ENCODE results near the gene KRTAP10-2. TPM values are rescaled to one million over a fixed set of nuclear protein-coding genes. Genes with fewer than 3 reads are reported as not detected.
"Not testable (repeated sequence)": the region's sequence is repeated elsewhere in the genome, so short reads cannot be mapped to it uniquely, and the experiment has no call there.

KRTAP10-2 gene
- total RNA-seq, 1 experiment from 2014 or later = not detected

DNA sequence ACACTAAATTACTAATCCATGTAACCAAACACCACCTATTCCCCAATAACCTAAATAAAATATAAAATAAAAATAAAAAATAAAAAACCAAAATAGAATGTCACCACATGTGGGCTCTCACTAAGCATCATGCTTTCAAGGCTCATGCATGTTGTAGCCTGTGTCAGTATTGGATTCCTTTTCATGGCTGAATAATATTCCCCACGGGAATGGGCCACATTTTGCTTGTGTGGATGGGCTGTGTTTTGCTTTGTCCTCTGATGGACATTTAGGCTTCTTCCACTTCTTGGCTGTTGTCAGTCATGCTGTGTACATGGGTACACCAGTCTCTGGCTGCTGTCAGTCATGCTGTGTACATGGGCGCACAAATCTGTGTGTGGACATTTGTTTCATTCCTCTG lies 37.8 kb upstream of the KRTAP10-2 start:
- DNase-seq (ENCODE audit: low read depth, low spot score) = no peak
- in situ Hi-C loops (cut with HindIII; ENCODE audit: low pct_unique_long_range_greater_than_20kb, low sequenced_read_pairs) = no loop called here

DNA sequence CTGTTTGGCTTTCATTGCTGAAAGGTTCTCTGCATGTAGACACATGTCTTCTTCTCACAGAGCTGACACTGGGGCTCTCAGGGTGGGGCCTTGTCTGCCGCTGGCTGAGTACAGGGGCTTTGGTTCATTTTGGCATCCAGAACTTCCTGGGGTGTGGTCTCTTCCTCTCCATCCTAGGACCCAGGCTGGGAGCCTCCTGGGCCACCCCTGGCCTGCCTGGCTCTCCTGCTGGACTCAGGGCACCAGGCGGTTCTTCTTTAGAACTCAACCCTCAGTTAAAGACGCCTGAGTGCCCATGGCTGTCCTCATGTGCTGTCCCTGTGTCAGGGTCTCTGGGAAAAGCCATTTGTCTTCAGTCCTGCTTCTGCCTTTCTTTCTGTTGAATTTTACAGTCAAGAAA lies 34.6 kb upstream of the KRTAP10-2 start:
- in situ Hi-C loops (cut with HindIII; ENCODE audit: low pct_unique_long_range_greater_than_20kb, low sequenced_read_pairs) = no loop called here
- DNase-seq (ENCODE audit: low read depth, low spot score) = no peak

DNA sequence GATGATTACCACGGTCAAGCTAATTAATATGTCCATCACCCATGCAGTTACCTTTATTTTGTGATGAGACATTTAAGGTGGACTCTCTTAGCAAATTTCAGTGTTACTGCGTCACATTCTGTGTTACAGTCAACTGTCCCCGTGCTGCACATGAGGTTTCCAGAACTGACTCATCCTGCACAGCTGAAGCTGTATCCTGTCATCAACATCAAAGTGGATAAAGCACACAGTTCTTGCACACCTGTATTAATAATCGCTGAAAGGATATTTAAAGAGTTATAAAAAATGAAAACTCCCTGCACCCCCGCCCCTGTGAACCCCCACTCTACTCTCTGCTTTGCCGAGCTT lies 32.5 kb upstream of the KRTAP10-2 start:
- DNase-seq (ENCODE audit: low read depth, low spot score) = no peak
- in situ Hi-C loops (cut with HindIII; ENCODE audit: low pct_unique_long_range_greater_than_20kb, low sequenced_read_pairs) = no loop called here

DNA sequence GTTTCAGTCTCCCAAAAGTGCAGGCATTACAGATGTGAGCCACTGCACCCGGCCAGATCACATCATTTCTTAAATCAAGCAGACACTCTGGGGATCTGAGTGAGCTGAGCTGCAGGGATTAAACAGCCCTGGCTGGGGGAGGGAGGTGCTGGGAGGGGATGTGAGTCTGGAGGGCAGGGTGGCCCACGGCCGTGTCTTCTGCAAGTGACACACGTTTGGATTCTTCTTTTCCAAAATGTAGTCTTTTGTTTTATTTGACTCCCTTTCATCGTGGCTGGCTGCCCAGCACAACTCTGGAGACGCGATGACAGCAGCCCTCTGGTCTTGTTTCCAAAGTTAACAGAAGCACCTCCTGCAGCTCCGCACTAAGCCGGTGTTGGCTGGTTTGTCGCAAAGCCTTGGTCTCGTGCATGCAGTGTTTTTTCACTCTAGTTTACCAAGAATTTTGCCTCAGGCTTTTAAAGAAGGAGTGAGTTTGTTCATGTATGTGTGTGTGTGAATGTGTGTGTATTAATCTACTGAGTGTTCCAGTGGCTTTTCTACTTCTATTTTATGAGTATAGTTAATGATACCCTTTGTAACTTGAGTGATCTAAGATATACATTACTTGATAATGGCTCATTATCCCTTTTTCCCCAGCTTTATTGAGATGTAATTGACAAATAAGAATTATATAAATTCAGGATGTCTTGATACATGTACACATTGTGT lies 31.9 kb upstream of the KRTAP10-2 start:
- DNase-seq (ENCODE audit: low read depth, low spot score) = no peak
- in situ Hi-C loops (cut with HindIII; ENCODE audit: low pct_unique_long_range_greater_than_20kb, low sequenced_read_pairs) = no loop called here

DNA sequence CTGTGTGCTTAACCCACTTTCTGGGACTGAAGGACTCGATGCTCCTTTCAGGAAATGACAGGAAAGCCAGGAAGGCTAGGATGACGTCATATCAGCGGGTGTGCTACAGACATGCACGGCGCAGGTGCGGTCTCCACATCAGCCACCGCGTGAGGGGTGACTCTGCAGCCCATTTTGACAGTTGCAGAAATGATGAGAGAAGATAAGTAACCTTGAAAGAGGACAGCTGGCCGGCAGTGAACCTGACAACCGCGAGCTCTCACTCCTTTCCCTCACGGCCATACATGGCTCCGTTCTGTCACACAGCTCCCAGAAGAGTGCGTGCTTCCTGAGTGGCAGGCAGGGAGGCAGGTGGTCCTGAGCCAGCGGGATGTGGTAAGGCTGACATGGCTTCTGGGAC lies 30.8 kb upstream of the KRTAP10-2 start:
- no peak for DNase-seq (ENCODE audit: low read depth, low spot score)
- in situ Hi-C loops (cut with HindIII; ENCODE audit: low pct_unique_long_range_greater_than_20kb, low sequenced_read_pairs) = no loop called here

DNA sequence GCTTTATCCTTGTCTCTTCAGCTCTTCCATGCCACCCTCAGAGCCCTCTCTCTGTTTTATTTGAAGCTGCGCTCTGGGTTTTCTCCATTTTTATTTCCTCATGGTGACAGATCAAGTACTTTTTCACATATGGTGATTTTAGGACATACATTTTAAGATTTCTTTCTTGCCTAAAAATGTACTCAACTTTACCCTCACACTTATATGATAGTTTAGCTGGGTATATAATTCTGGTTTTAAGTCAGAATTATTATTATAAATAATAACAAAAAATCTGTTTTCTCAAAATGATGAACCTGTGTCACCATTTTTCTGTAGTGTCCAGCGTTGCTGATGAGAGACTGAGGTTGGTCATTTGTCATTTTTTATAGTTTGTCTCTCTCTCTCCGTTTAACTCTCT lies 29.9 kb upstream of the KRTAP10-2 start:
- no peak for DNase-seq (ENCODE audit: low read depth, low spot score)
- in situ Hi-C loops (cut with HindIII; ENCODE audit: low pct_unique_long_range_greater_than_20kb, low sequenced_read_pairs) = no loop called here

DNA sequence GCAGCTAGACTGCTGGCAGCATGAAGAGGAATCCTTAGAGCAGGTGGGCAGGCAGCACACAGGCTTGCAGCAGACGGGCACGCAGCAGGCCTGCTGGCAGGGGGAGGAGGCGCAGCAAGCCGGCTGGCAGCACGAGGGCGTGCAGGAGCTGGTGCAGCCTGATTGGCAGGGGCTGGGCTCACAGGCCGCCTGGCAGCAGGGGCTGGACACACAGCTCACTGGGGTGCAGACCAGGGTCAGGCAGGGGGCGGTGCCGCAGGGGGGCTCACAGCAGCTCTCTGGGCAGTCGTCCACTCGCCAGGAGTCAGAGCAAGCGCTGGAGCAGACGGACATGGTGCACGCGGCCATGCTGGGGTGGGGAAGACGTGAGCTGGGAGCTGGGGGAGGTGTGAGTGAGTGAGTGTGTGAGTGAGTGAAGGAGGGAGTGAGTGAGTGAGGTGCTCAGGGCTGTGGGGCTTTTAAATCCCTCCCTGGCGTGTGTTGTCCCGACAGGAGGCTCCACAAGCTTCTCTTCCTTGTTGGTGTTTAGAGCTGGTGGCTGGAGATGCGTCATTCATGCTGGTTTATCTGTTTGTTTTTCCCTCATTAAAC lies 29.0 kb upstream of the KRTAP10-2 start, which contains the start of gene KRTAP10-5:
KRTAP10-5 (minus strand) TSS at position 374 of the 591 bp plus-strand sequence; CDS start at position 348, 26 bp downstream.
- DNase-seq (ENCODE audit: low read depth, low spot score); in situ Hi-C loops (cut with HindIII; ENCODE audit: low pct_unique_long_range_greater_than_20kb, low sequenced_read_pairs): not testable (repeated sequence)

DNA sequence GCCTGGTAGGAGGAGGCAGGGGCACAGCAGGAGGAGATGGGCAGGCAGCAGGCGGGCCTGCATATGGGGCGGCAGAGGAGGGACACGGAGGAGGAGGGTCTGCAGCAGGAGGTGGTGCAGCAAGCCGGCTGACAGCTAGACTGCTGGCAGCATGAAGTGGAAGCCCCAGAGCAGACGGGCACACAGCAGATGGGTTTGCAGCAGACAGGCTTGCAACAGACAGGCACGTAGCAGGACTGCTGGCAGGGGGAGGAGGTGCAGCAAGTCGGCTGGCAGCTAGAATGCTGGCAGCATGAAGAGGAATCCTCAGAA lies 28.5 kb upstream of the KRTAP10-2 start:
- no peak for DNase-seq (ENCODE audit: low read depth, low spot score)
- in situ Hi-C loops (cut with HindIII; ENCODE audit: low pct_unique_long_range_greater_than_20kb, low sequenced_read_pairs) = no loop called here

DNA sequence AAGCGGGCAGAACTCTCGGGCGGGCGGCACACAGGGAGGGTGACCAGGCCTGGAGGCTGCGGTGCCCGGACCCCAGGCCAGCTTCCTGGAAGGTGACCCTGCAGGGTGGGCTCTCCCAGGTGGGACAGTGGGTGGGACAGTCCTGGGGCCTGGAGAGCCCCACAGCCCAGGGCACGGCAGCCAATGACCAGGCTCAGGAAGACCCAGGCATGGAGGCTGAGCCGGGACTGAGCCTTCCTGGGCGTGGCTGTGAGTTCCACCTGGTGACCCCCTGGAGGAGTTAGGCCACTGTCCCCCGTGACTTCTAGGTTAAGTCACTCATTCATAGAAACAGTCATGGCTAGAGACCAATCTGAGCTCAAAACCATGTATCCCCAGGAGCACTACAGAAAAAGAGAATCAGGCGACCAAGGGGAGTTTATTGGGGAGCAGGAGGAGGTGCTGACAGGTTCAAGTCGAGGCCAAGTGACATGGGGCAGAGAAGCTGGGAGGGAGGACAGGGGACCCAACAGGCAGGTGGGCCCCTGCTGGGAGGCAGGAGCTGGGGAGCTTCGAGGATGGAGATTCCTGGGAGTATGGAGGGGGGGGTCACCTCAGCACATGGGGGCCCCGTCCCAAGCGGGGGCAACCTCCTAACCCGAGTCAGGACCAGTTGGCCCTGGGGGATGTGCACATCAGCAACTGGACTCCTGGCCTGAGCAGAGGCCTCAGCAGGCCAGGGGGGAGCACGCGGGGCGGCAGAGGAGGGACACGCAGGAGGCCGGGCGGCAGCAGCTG lies 27.9 kb upstream of the KRTAP10-2 start:
- DNase-seq (ENCODE audit: low read depth, low spot score) = no peak
- in situ Hi-C loops (cut with HindIII; ENCODE audit: low pct_unique_long_range_greater_than_20kb, low sequenced_read_pairs) = no loop called here

DNA sequence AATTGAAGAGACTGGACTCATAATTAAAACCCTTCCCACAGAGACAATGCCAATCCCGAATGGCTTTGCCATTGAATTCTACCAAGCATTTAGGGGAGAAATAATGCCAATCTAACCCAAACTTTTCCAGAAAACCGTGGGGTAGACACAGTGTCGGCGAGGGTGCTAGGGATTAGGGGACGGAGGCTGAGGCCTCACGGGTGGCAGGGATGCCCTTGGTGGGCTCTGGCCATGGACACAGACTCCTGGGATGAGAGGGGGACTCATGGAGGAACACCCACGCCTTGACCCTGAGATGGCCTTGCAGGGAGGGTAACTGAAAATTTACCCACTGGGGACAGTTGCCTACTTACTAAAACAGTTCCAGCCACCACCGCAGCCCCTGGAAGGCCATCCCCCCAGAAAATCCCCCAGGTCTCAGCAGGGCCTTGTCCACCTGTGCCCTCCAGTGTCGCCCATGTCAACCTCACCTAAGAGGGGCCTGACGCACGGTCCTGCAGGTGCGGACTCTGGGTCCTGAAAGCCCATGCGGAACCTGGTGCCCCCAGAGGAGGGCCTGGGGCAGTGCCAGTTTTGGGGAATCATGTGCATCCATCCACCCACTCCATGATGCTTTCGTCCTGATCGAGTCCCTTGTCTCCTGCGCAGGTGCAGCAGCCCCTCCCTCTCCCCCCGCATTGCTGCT lies 27.2 kb upstream of the KRTAP10-2 start:
- DNase-seq (ENCODE audit: low read depth, low spot score) = no peak
- in situ Hi-C loops (cut with HindIII; ENCODE audit: low pct_unique_long_range_greater_than_20kb, low sequenced_read_pairs) = no loop called here

DNA sequence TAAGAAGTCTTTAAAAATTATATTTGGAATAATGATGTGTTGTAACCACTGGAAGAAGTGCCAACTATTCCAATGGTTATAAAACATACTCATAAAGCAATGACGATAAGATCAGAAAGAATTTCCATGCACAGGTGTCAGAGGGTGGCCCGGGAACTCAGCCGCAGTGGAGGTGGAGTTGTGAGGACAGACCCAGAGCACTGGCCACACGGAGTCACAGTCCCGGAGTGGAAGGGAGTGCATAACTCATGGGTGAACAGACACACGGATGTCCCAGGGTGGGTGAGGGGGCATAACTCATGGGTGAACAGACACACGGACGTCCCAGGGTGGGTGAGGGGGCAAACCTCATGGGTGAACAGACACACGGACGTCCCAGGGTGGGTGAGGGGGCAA lies 24.7 kb upstream of the KRTAP10-2 start:
- no peak for DNase-seq (ENCODE audit: low read depth, low spot score)
- in situ Hi-C loops (cut with HindIII; ENCODE audit: low pct_unique_long_range_greater_than_20kb, low sequenced_read_pairs) = no loop called here

DNA sequence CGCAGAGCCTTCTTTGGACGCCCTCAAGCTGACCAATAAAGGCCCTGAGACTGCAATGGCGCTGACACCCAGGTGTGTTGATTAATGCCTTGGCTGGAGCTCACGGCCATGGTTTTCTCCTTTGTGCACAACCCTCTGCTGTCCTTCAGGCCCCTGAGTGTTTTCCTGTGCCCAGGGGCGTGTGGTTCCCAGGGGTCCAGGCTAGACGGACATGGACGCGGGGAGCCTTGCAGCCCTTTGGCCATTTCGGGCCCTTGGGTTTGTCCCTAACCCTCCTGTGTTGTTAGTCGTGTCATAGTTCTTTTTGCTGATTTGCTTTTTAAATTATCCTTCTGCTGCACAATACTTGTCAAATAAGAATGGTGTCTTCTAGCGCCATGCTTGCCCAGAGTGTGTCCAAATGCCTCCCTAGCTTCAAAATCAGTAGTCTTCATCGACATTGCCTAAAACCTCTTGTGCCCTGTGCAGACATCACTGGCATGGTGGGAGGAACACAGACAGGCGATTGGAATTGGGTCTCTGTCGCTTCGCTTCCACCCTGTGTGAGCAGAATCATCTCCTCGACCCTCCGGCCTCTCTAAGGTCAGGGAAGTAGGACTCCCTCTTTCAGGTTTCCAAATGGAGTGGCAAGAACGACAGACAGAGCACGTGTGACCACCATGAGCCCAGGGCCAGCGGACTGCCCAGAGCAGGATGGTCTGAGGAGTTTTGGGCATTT lies 24.2 kb upstream of the KRTAP10-2 start:
- DNase-seq (ENCODE audit: low read depth, low spot score) = no peak
- in situ Hi-C loops (cut with HindIII; ENCODE audit: low pct_unique_long_range_greater_than_20kb, low sequenced_read_pairs) = no loop called here

DNA sequence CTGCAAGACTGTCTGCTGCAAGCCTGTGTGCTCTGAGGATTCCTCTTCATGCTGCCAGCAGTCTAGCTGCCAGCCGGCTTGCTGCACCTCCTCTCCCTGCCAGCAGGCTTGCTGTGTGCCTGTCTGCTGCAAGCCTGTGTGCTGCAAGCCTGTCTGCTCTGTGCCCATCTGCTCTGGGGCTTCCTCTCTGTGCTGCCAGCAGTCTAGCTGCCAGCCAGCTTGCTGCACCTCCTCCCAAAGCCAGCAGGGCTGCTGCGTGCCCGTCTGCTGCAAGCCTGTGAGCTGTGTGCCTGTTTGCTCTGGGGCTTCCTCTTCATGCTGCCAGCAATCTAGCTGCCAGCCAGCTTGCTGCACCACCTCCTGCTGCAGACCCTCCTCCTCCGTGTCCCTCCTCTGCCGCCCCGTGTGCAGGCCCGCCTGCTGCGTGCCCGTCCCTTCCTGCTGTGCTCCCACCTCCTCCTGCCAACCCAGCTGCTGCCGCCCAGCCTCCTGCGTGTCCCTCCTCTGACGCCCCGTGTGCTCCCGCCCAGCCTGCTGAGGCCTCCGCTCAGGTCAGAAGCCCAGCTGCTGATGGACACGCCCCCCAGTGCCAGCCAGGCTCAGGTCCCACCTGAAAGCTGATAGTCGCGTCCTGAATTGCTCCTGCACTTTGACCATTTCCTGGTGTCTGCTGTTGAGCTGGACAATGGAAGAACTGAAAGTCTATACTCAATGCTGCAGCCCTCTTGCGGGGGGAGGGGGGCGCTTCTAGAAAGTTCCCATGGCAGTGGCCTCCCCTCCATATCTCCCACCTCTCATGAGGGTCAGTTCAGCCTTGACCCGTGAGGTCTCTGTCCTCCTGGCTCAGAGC lies 23.4 kb upstream of the KRTAP10-2 start:
- no peak for DNase-seq (ENCODE audit: low read depth, low spot score)
- in situ Hi-C loops (cut with HindIII; ENCODE audit: low pct_unique_long_range_greater_than_20kb, low sequenced_read_pairs) = no loop called here

DNA sequence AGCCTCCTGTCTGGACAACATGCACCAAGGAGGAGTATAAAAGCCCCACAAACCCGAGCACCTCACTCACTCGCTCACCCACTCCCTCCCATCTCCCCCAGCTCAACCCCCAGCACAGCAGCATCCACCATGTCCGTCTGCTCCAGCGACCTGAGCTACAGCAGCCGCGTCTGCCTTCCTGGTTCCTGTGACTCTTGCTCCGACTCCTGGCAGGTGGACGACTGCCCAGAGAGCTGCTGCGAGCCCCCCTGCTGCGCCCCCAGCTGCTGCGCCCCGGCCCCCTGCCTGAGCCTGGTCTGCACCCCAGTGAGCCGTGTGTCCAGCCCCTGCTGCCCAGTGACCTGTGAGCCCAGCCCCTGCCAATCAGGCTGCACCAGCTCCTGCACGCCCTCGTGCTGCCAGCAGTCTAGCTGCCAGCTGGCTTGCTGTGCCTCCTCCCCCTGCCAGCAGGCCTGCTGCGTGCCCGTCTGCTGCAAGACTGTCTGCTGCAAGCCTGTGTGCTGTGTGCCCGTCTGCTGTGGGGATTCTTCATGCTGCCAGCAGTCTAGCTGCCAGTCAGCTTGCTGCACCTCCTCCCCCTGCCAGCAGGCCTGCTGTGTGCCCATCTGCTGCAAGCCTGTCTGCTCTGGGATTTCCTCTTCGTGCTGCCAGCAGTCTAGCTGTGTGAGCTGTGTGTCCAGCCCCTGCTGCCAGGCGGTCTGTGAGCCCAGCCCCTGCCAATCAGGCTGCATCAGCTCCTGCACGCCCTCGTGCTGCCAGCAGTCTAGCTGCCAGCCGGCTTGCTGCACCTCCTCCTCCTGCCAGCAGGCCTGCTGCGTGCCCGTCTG lies 22.5 kb upstream of the KRTAP10-2 start, which contains the start of gene KRTAP10-4:
KRTAP10-4 (plus strand) TSS at position 100 of the 827 bp plus-strand sequence; CDS start at position 130, 30 bp downstream.
- DNase-seq (ENCODE audit: low read depth, low spot score); in situ Hi-C loops (cut with HindIII; ENCODE audit: low pct_unique_long_range_greater_than_20kb, low sequenced_read_pairs): not testable (repeated sequence)

DNA sequence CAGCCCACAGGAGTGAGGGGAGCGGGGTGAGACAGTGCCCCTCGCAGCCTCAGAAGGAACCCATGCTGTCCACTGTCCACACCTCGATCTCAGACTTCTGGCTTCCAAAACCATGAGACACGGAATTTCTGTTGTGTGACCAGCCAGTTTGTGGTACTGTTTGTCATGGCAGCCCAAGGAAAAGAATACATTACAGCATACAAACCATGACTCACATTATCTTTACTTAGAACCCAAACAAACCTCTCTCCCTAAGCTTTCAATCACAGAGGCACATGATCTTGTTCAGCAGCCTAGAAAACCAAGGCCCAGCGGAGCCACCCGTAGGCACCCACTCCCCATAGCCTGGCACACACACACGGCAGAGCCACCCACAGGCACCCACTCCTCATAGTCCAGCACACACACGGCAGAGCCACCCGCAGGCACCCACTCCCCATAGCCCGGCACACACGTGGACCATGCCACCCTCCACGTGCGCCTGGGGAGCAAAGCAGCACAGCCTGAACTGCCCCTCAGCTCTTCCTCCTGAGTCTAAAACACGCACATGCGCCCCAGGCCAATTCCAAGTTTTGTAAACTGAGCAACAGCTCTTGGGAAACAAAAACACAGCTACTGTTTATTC lies 21.8 kb upstream of the KRTAP10-2 start:
- DNase-seq (ENCODE audit: low read depth, low spot score) = no peak
- in situ Hi-C loops (cut with HindIII; ENCODE audit: low pct_unique_long_range_greater_than_20kb, low sequenced_read_pairs) = no loop called here

Measured in SK-MEL-5 (cell line).